ENCODE measurements around the gene SLC4A2.

The SLC4A2 gene

GRCh38 chr7:151043959-151044358, 15.4 kb upstream of the SLC4A2 start:
- DNase-seq (ENCODE audit: low spot score), result no peak

- no peak for DNase-seq (ENCODE audit: low spot score)
Measured at GRCh38 chr7:151045262-151045661, 14.1 kb upstream of the SLC4A2 start.

GRCh38 chr7:151045967-151046366, 13.4 kb upstream of the SLC4A2 start:
- DNase-seq (ENCODE audit: low spot score), result no peak

GRCh38 chr7:151046603-151047573, 12.5 kb upstream of the SLC4A2 start:
- DNase-seq (ENCODE audit: low spot score), result no peak

- no peak for DNase-seq (ENCODE audit: low spot score)
Measured at GRCh38 chr7:151047976-151048815, 11.2 kb upstream of the SLC4A2 start, which contains the start of gene ASIC3. Gene ASIC3 (plus strand): TSS chr7:151048531. CDS start chr7:151048886, 355 bp downstream.

- DNase-seq (ENCODE audit: low spot score), result no peak
Measured at GRCh38 chr7:151048911-151049463, 10.4 kb upstream of the SLC4A2 start.

- peak; percentile 62 for DNase-seq (ENCODE audit: low spot score)
Measured at GRCh38 chr7:151051108-151051507, 8.3 kb upstream of the SLC4A2 start.

GRCh38 chr7:151053096-151053495, 6.3 kb upstream of the SLC4A2 start:
- no peak for DNase-seq (ENCODE audit: low spot score)

GRCh38 chr7:151053751-151054150, 5.6 kb upstream of the SLC4A2 start:
- DNase-seq (ENCODE audit: low spot score), result no peak

GRCh38 chr7:151056283-151056665, 3.1 kb upstream of the SLC4A2 start:
- no peak for DNase-seq (ENCODE audit: low spot score)

- DNase-seq (ENCODE audit: low spot score), result no peak
Measured at GRCh38 chr7:151056666-151057505, 2.5 kb upstream of the SLC4A2 start.

- no peak for DNase-seq (ENCODE audit: low spot score)
Measured at GRCh38 chr7:151057506-151057988, 1.8 kb upstream of the SLC4A2 start, which contains the start of gene CDK5. Gene CDK5 (minus strand): TSS chr7:151057897. CDS start chr7:151057848, 49 bp downstream.

GRCh38 chr7:151057989-151058780, 1.2 kb upstream of the SLC4A2 start:
- DNase-seq (ENCODE audit: low spot score), result peak; percentile 98

GRCh38 chr7:151058781-151059366, 515 bp upstream of the SLC4A2 start:
- no peak for DNase-seq (ENCODE audit: low spot score)

GRCh38 chr7:151060113-151060415, 675 bp downstream of the SLC4A2 start:
- DNase-seq (ENCODE audit: low spot score), result no peak

GRCh38 chr7:151060416-151061212, 1.2 kb downstream of the SLC4A2 start:
- DNase-seq (ENCODE audit: low spot score), result no peak

- no peak for DNase-seq (ENCODE audit: low spot score)
Measured at GRCh38 chr7:151061213-151062110, 2.1 kb downstream of the SLC4A2 start.

- no peak for DNase-seq (ENCODE audit: low spot score)
Measured at GRCh38 chr7:151062111-151062398, 2.7 kb downstream of the SLC4A2 start.

Measured in kidney capillary endothelial cell (primary cell).